ENCODE measurements around the gene SS18L1.
"Not testable (repeated sequence)": the region's sequence is repeated elsewhere in the genome, so short reads cannot be mapped to it uniquely, and the experiment has no call there.

SS18L1 gene

GRCh38 chr20:62115800-62116407, 27.7 kb upstream of the SS18L1 start:
- Mint-ChIP-seq H3K36me3 (ENCODE audit: insufficient read depth) (peaks cover 15% of the 10 kb centered on the region), H3K4me1 (peaks cover 16% of the 10 kb centered on the region)
- H3K4me3 Mint-ChIP-seq; H3K9me3 Mint-ChIP-seq; H3K27ac Mint-ChIP-seq (ENCODE audit: low read depth); ATAC-seq (replicated peaks; ENCODE audit: extremely low read depth, poor library complexity, severe bottlenecking); DNase-seq (ENCODE audit: low spot score in 2 of 2); H3K27me3 Mint-ChIP-seq: not testable (repeated sequence)

DNA sequence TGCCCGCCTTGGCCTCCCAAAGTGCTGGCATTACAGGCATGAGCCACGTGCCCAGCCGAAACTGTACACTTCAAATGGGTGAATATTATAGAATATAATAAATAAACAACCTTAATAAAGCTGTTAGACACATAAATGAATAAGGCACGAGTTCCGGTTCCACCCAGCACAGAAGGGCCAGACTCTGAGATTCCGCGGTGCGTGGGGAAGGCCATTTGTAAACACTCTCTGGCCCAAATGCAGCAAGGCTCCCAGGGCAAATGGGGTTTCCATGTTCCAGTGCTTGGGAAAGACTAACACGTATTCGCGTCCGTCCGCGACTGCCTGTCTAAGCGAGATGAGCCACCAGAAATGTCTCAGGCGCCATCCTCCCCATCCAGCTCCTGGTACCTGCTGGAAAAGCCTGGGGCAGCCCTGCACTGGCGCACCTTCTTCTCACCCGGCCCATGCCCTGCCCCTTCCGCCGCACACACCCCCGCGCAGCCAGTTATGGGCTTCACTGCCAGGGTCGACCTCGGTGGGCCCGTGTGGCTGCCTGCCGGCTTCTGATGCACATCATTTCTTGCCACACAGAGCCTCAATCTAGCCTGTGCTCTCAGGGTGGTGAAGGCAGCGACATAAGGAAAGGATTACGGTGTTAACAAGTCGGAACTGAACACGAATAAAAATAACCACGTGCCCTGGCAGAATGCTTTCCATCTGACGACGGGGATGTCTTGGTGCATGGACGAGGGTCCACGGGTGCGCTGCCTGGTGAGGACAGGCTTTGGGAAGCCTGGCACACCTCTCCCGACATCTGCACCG, 26.8 kb upstream of the SS18L1 start:
- Mint-ChIP-seq H3K27ac (ENCODE audit: low read depth) (peak overlapping the region; percentile 91), H3K27me3 (no peaks in the 10 kb centered on the region), H3K4me1 (peaks cover 22% of the 10 kb centered on the region), H3K4me3 (no peak overlapping the region), H3K36me3 (ENCODE audit: insufficient read depth) (peaks cover 16% of the 10 kb centered on the region), H3K9me3 (no peaks in the 10 kb centered on the region)
- ATAC-seq (replicated peaks; ENCODE audit: extremely low read depth, poor library complexity, severe bottlenecking), result no peak
- DNase-seq (ENCODE audit: low spot score in 2 of 2), result no peak

DNA sequence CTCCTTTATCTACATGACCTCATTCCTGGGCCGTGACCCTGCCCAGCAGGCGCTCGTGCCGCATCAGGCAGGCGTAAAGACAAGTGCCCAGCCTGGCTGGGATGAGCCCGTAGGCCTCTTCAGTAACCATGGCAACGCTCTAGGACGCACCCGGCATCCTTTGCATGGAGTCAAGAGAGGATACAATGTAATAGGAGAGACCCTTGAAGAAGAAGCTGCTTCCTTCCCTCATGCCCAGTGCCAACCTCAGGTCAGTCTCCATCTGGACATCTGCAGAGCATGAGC, 26.3 kb upstream of the SS18L1 start:
- DNase-seq (ENCODE audit: low spot score in 2 of 2) (no peak), ATAC-seq (replicated peaks; ENCODE audit: extremely low read depth, poor library complexity, severe bottlenecking) (no peak)
- Mint-ChIP-seq H3K27ac (ENCODE audit: low read depth) (peak overlapping the region; percentile 91), H3K4me3 (peak overlapping the region; percentile 68), H3K4me1 (peaks cover 22% of the 10 kb centered on the region), H3K36me3 (ENCODE audit: insufficient read depth) (peaks cover 16% of the 10 kb centered on the region), H3K27me3 (no peaks in the 10 kb centered on the region), H3K9me3 (no peaks in the 10 kb centered on the region)

GRCh38 chr20:62117658-62118057, 25.9 kb upstream of the SS18L1 start:
- peak; percentile 77 for ATAC-seq (replicated peaks; ENCODE audit: extremely low read depth, poor library complexity, severe bottlenecking)
- no peaks in the 10 kb centered on the region for H3K9me3 Mint-ChIP-seq

GRCh38 chr20:62118113-62119043, 25.2 kb upstream of the SS18L1 start:
- Mint-ChIP-seq H3K36me3 (ENCODE audit: insufficient read depth) (peaks cover 16% of the 10 kb centered on the region), H3K4me1 (peaks cover 24% of the 10 kb centered on the region), H3K9me3 (no peaks in the 10 kb centered on the region), H3K4me3 (peak overlapping the region; percentile 68), H3K27me3 (no peaks in the 10 kb centered on the region), H3K27ac (ENCODE audit: low read depth) (peak overlapping the region; percentile 91)
- DNase-seq (ENCODE audit: low spot score in 2 of 2) (no peak), ATAC-seq (replicated peaks; ENCODE audit: extremely low read depth, poor library complexity, severe bottlenecking) (no peak)

More at GRCh38 chr20:62117658-62118057, 25.9 kb upstream of the SS18L1 start:
- peak overlapping the region; percentile 91 for H3K27ac Mint-ChIP-seq (ENCODE audit: low read depth)
- peak overlapping the region; percentile 68 for H3K4me3 Mint-ChIP-seq
- peaks cover 16% of the 10 kb centered on the region for H3K36me3 Mint-ChIP-seq (ENCODE audit: insufficient read depth)
- H3K27me3 Mint-ChIP-seq, result no peaks in the 10 kb centered on the region
- H3K4me1 Mint-ChIP-seq, result peaks cover 22% of the 10 kb centered on the region
- DNase-seq (ENCODE audit: low spot score in 2 of 2), result peak; percentile 81 to 94

DNA sequence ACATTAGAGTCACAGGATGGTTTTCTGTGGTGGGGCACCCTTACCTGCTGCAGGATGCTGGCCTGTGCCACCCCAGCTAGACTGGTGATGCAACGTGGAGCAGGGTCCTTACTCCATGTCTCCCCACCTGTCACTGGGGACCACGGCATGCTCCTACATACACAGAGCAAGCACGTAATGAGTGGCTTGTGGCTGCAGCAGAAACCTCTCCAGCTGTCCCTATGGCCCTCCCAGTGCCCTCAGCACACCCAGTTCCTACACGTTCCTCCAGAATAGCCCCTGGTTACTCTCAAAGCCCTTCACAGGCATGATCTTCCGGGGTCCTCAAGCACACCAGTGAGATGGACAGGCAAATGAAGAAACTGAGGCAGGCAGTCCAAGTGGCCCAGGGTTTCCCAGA, 24.5 kb upstream of the SS18L1 start:
- Mint-ChIP-seq H3K4me1 (peaks cover 31% of the 10 kb centered on the region), H3K9me3 (no peaks in the 10 kb centered on the region), H3K36me3 (ENCODE audit: insufficient read depth) (peaks cover 18% of the 10 kb centered on the region), H3K4me3 (peak overlapping the region; percentile 42), H3K27ac (ENCODE audit: low read depth) (peak overlapping the region; percentile 91), H3K27me3 (no peaks in the 10 kb centered on the region)
- DNase-seq (ENCODE audit: low spot score in 2 of 2) (no peak), ATAC-seq (replicated peaks; ENCODE audit: extremely low read depth, poor library complexity, severe bottlenecking) (no peak)

DNA sequence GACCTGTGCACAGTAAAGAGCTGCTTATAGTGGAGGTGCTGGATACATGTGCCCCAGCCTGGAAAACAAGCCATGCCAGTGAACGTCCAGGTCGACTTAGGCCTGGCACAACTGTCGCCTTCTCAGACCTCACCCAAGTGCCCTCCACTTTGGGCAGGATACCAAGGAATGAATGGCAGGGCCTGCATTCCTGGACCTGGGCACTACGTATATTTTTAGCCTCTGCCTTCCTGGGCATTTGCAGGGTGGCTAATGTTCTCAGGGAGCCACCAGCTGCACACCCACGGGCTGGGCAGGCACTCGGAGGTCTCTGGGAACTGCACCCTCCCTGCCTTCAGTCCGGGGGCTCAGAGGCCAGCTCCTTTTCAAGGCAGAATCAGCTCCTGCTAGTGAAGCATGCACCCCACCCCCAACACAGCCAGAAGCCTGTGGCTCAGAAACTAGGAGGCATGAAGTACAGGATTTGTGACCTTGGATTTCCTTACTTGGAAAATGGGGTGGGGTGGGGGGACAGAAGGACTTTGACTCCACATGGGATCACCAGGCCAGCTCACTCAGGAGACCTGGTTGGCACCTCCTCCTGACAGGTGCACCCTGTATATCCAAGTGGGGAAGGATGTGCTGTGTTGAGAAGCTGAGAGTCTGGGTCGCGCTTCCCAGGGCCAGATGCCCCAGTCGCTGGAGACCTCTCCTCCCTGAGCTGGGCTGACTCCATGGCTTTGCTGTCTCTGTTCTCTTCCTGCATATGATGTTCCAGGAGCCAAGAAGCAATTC, 23.8 kb upstream of the SS18L1 start:
- Mint-ChIP-seq H3K4me1 (peaks cover 38% of the 10 kb centered on the region), H3K36me3 (ENCODE audit: insufficient read depth) (peaks cover 20% of the 10 kb centered on the region), H3K27ac (ENCODE audit: low read depth) (peak overlapping the region; percentile 94), H3K27me3 (no peaks in the 10 kb centered on the region), H3K9me3 (no peaks in the 10 kb centered on the region), H3K4me3 (peak overlapping the region; percentile 42)
- DNase-seq (ENCODE audit: low spot score in 2 of 2), result no peak
- no peak for ATAC-seq (replicated peaks; ENCODE audit: extremely low read depth, poor library complexity, severe bottlenecking)

DNA sequence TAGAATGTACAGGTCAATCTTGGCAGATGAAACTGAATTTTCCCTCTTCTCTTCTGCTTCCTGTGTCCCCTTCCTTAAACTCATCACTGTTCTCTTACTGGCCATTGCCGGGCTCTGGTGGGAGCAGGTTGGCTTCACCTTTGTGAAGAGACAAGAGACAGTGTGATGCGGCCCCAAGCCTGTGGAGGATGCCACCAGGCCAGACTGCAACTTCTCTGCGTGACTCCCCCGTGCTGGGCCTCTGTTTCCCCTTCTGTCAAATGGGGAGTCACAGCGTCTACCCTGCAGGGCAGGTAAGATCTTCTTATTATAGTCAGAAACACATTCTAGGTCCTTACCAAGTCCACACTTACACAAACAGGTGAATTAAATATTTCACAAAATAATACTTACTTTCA, 23.2 kb upstream of the SS18L1 start:
- no peaks in the 10 kb centered on the region for H3K27me3 Mint-ChIP-seq
- peaks cover 40% of the 10 kb centered on the region for H3K4me1 Mint-ChIP-seq
- H3K9me3 Mint-ChIP-seq, result no peaks in the 10 kb centered on the region
- no peak for DNase-seq (ENCODE audit: low spot score in 2 of 2)
- H3K4me3 Mint-ChIP-seq, result peak overlapping the region; percentile 38
- peaks cover 21% of the 10 kb centered on the region for H3K36me3 Mint-ChIP-seq (ENCODE audit: insufficient read depth)
- peak overlapping the region; percentile 94 for H3K27ac Mint-ChIP-seq (ENCODE audit: low read depth)
- no peak for ATAC-seq (replicated peaks; ENCODE audit: extremely low read depth, poor library complexity, severe bottlenecking)

GRCh38 chr20:62120990-62121775, 22.4 kb upstream of the SS18L1 start:
- Mint-ChIP-seq H3K4me1 (peaks cover 40% of the 10 kb centered on the region), H3K36me3 (ENCODE audit: insufficient read depth) (peaks cover 21% of the 10 kb centered on the region), H3K27me3 (no peaks in the 10 kb centered on the region), H3K9me3 (no peaks in the 10 kb centered on the region), H3K4me3 (peak overlapping the region; percentile 80), H3K27ac (ENCODE audit: low read depth) (peak overlapping the region; percentile 94)
- ATAC-seq (replicated peaks; ENCODE audit: extremely low read depth, poor library complexity, severe bottlenecking) (no peak), DNase-seq (ENCODE audit: low spot score in 2 of 2) (peak in 1 of 2 donors; percentile 21)

- Mint-ChIP-seq H3K4me3 (peak within 1 kb of the TSS; percentile 80), H3K27me3 (no peaks in the 10 kb centered on the region), H3K4me1 (peaks cover 40% of the 10 kb centered on the region), H3K27ac (ENCODE audit: low read depth) (peak within 1 kb of the TSS; percentile 94), H3K9me3 (no peaks in the 10 kb centered on the region), H3K36me3 (ENCODE audit: insufficient read depth) (peaks cover 25% of the 10 kb centered on the region)
- DNase-seq (ENCODE audit: low spot score in 2 of 2) (peak; percentile 80 to 92), ATAC-seq (replicated peaks; ENCODE audit: extremely low read depth, poor library complexity, severe bottlenecking) (peak; percentile 64)
Observed at GRCh38 chr20:62121776-62122653, 21.6 kb upstream of the SS18L1 start, which contains the start of gene LSM14B. Gene LSM14B (plus strand): TSS chr20:62122475. CDS start chr20:62122667, 192 bp downstream.
